ENCODE data around the gene CPNE7. TPM values are rescaled to one million over a fixed set of nuclear protein-coding genes. Genes with fewer than 3 reads are reported as not detected.

CPNE7 gene
- total and polyA plus RNA-seq, 2 experiments from 2014 or later = 8.7 to 24.8 TPM

DNA sequence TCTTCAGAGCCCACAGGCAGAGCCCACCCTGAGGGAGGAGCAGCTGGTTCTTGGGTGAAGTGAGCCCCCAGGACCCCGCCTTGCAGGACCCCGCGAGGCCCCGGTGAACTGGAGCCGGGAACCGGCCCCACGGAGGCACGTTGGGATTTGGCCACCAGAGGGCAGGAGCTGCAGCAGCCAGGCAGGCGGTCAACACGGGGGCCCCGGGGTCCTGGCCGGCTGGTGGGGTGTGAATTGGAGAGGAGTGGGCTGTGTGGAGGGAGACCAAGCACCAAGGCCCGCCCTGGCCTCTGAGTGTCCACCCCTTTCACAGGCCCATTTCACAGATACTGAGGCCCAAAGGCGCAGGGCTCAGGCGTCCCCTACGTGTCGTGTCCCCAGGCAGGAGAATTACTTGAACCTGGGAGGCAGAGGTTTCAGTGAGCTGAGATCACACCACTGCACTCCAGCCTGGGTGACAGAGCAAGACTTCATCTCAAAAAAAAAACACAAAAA lies 40.1 kb downstream of the CPNE7 start:
- DNase-seq (ENCODE audit: low spot score) = no peak
- Histone ChIP-seq H2AFZ (no peak overlapping the region), H3K4me3 (no peak overlapping the region), H3K36me3 (replicated peaks; ENCODE audit: insufficient read depth, low read depth) (no peaks in the 10 kb centered on the region), H3K4me1 (ENCODE audit: insufficient read depth) (peaks cover 3% of the 10 kb centered on the region), H3K4me2 (no peak overlapping the region), H4K20me1 (ENCODE audit: insufficient read depth, poor library complexity, severe bottlenecking) (no peaks in the 10 kb centered on the region), H3K79me2 (no peaks in the 10 kb centered on the region), H3K27ac (no peak overlapping the region), H3K27me3 (no peaks in the 10 kb centered on the region), H3K9me3 (ENCODE audit: low read depth) (no peaks in the 10 kb centered on the region), H3K9me2 (replicated peaks; ENCODE audit: insufficient read depth) (no peaks in the 10 kb centered on the region)
- WGBS (ENCODE audit: low lambda C conversion rate, missing lambda C conversion rate) = 55% methylated on average over 17 of the region's 17 CpGs
- TF ChIP-seq EZH2 (IDR thresholded peaks at IDR 0.05; ENCODE audit: borderline replicate concordance) (no peak), CTCF (IDR thresholded peaks at IDR 0.05; ENCODE audit: poor library complexity) (peak; percentile 64)

DNA sequence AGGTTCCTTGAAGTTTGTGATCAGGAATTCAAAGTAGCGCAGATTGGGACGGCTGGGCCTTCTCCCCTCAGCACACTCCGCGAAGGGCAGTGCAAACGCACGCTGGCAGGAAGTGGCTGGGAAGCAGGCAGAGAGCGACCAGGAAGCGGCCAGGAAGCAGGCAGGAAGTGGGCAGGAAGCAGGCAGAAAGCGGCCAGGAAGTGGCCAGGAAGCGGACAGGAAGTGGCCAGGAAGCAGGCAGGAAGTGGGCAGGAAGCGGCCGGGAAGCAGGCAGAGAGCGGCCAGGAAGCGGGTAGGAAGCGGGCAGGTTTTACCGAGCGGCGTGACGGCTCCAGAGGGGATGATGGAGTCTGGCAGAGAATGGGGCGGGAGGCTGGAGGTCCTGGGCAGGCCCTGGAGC lies 41.1 kb downstream of the CPNE7 start:
- Histone ChIP-seq H2AFZ (no peak overlapping the region), H3K9me3 (ENCODE audit: low read depth) (no peaks in the 10 kb centered on the region), H3K36me3 (replicated peaks; ENCODE audit: insufficient read depth, low read depth) (no peaks in the 10 kb centered on the region), H3K9me2 (replicated peaks; ENCODE audit: insufficient read depth) (no peaks in the 10 kb centered on the region), H3K27ac (no peak overlapping the region), H3K4me1 (ENCODE audit: insufficient read depth) (peaks cover 3% of the 10 kb centered on the region), H4K20me1 (ENCODE audit: insufficient read depth, poor library complexity, severe bottlenecking) (no peaks in the 10 kb centered on the region), H3K4me2 (no peak overlapping the region), H3K79me2 (no peaks in the 10 kb centered on the region), H3K27me3 (no peaks in the 10 kb centered on the region), H3K4me3 (no peak overlapping the region)
- no peak for DNase-seq (ENCODE audit: low spot score)
- TF ChIP-seq EZH2phosphoT487 (IDR thresholded peaks at IDR 0.05; ENCODE audit: low read depth, severe bottlenecking, unreplicated experiment) = no peak
- TF ChIP-seq CTCF (IDR thresholded peaks at IDR 0.05; ENCODE audit: poor library complexity) = no peak
- no peak for TF ChIP-seq EZH2 (IDR thresholded peaks at IDR 0.05; ENCODE audit: borderline replicate concordance)
- WGBS (ENCODE audit: low lambda C conversion rate, missing lambda C conversion rate) = 96% methylated on average over 20 of the region's 20 CpGs

- Histone ChIP-seq H3K4me3 (no peak overlapping the region), H3K9me3 (ENCODE audit: low read depth) (no peaks in the 10 kb centered on the region), H2AFZ (no peak overlapping the region), H4K20me1 (ENCODE audit: insufficient read depth, poor library complexity, severe bottlenecking) (no peaks in the 10 kb centered on the region), H3K9me2 (replicated peaks; ENCODE audit: insufficient read depth) (no peaks in the 10 kb centered on the region), H3K4me1 (ENCODE audit: insufficient read depth) (peaks cover 3% of the 10 kb centered on the region), H3K27me3 (no peaks in the 10 kb centered on the region), H3K36me3 (replicated peaks; ENCODE audit: insufficient read depth, low read depth) (no peaks in the 10 kb centered on the region), H3K79me2 (no peaks in the 10 kb centered on the region), H3K4me2 (no peak overlapping the region), H3K27ac (no peak overlapping the region)
- TF ChIP-seq CTCF (IDR thresholded peaks at IDR 0.05; ENCODE audit: poor library complexity) (no peak), EZH2 (IDR thresholded peaks at IDR 0.05; ENCODE audit: borderline replicate concordance) (no peak), EZH2phosphoT487 (IDR thresholded peaks at IDR 0.05; ENCODE audit: low read depth, severe bottlenecking, unreplicated experiment) (no peak)
- DNase-seq (ENCODE audit: low spot score) = no peak
- WGBS (ENCODE audit: low lambda C conversion rate, missing lambda C conversion rate) = 58% methylated on average over 5 of the region's 6 CpGs
Measured at GRCh38 chr16:89617036-89617435, 41.5 kb downstream of the CPNE7 start.
